Uterus (tissue), 4 donors: Measurements from ENCODE around the gene CLCA2. TPM values are rescaled to one million over a fixed set of nuclear protein-coding genes. Genes with fewer than 3 reads are reported as not detected.

ENCODE experiments used
- DNase-seq, 2 donors: peaks; one replicate each; pipeline ENCODE4 v3.0.0-alpha.2; 2019 to 2020
- H3K27ac ChIP-seq, 2 donors: fragments of 200-600 bp; sonication (generic); 1 replicate in 1 of 2; 2 replicates in 1 of 2; pipeline ENCODE4 v1.5.1; 2016 to 2018
- H3K27me3 ChIP-seq, 2 donors: fragments of 200-600 bp; sonication (generic); one replicate each; pipeline ENCODE4 v1.5.1; 2018 to 2019; ENCODE audit warnings: control low read depth in 1 of 2
- H3K36me3 ChIP-seq, 2 donors: fragments of 200-600 bp; sonication (generic); one replicate each; pipeline ENCODE4 v1.5.1; 2019; ENCODE audit warnings: control low read depth in 1 of 2
- H3K4me1 ChIP-seq, 2 donors: fragments of 200-600 bp; sonication (generic); one replicate each; pipeline ENCODE4 v1.5.1; 2018 to 2019; ENCODE audit warnings: control low read depth in 1 of 2
- H3K4me3 ChIP-seq, 2 donors: fragments of 200-600 bp; sonication (generic); 1 replicate in 1 of 2; 2 replicates in 1 of 2; pipeline ENCODE4 v1.5.1; 2018 to 2019; ENCODE audit warnings: mild to moderate bottlenecking in 1 of 2
- H3K9me3 ChIP-seq, 2 donors: fragments of 200-600 bp; sonication (generic); one replicate each; pipeline ENCODE4 v1.5.1; 2019; ENCODE audit warnings: control low read depth in 1 of 2
- CTCF ChIP-seq, 4 experiments: fragments of 200-600 bp in 2 of 4; fragments of 450-650 bp in 2 of 4; sonication (generic) in 2 of 4; IDR thresholded peaks; one replicate each; pipeline ENCODE4 v1.5.1; 2016 to 2019; ENCODE audit warnings: antibody characterized with exemption in 4 of 4, mild to moderate bottlenecking in 2 of 4, moderate library complexity in 1 of 4
- POLR2A ChIP-seq, 2 donors: fragments of 450-650 bp; IDR thresholded peaks; one replicate each; pipeline ENCODE4 v1.6.1; 2016; ENCODE audit warnings: antibody characterized with exemption in 2 of 2, mild to moderate bottlenecking in 1 of 2, moderate library complexity in 1 of 2
- intact Hi-C: fragments of 100-400 bp; cut with DNase I; formaldehyde crosslinking; loops from one replicate; pipeline ENCODE4 v1.15.1; 2023; ENCODE audit warnings: low total_unique reads
- total RNA-seq, 4 donors: library from RNA; depleted of rRNA in 3 of 4; stranded (reverse); fragments of >200 nt in 3 of 4; gene quantifications; one replicate each; pipeline versions ENCODE4 v1.1.0 to v1.2.4, GENCODE V29; 2014 to 2023
- donor health status: DM: yes; HTN: yes; CAD: no.

Gene CLCA2
- total RNA-seq, 4 donors from 2014 or later: not detected

- no peaks in the 10 kb centered on the region for H3K9me3 ChIP-seq
- no peaks in the 10 kb centered on the region for H3K36me3 ChIP-seq
- intact Hi-C loops: no loop called here
- DNase-seq: no peak
- no peak overlapping the region for H3K4me3 ChIP-seq
- H3K27me3 ChIP-seq: no peaks in the 10 kb centered on the region
- peaks cover 0 to 8% of the 10 kb centered on the region in 2 donors for H3K4me1 ChIP-seq
- no peak for TF ChIP-seq CTCF (IDR thresholded peaks at IDR 0.05)
- no peak for TF ChIP-seq POLR2A (IDR thresholded peaks at IDR 0.05)
- H3K27ac ChIP-seq: peak overlapping the region; percentile 49 to 73
These were observed 53.7 kb downstream of the CLCA2 start for GRCh38 chr1:86477682-86478081.

GRCh38 chr1:86478416-86479156, 54.6 kb downstream of the CLCA2 start:
- TF ChIP-seq POLR2A (IDR thresholded peaks at IDR 0.05) (no peak), CTCF (IDR thresholded peaks at IDR 0.05) (no peak)
- H3K4me3 ChIP-seq: no peak overlapping the region
- intact Hi-C loops: no loop called here
- H3K36me3 ChIP-seq: no peaks in the 10 kb centered on the region
- H3K27me3 ChIP-seq: no peaks in the 10 kb centered on the region
- H3K9me3 ChIP-seq: no peaks in the 10 kb centered on the region
- H3K4me1 ChIP-seq: peaks cover 0 to 8% of the 10 kb centered on the region in 2 donors
- peak overlapping the region; percentile 49 to 73 for H3K27ac ChIP-seq
- no peak for DNase-seq

GRCh38 chr1:86481966-86482365, 58.0 kb downstream of the CLCA2 start:
- Histone ChIP-seq H3K36me3 (no peaks in the 10 kb centered on the region), H3K4me3 (no peak overlapping the region), H3K9me3 (no peaks in the 10 kb centered on the region), H3K27ac (no peak overlapping the region), H3K4me1 (peaks cover 0 to 8% of the 10 kb centered on the region in 2 donors), H3K27me3 (no peaks in the 10 kb centered on the region)
- DNase-seq: no peak
- no peak for TF ChIP-seq CTCF (IDR thresholded peaks at IDR 0.05)
- TF ChIP-seq POLR2A (IDR thresholded peaks at IDR 0.05): no peak
- intact Hi-C loops: no loop called here

GRCh38 chr1:86487131-86487810, 63.3 kb downstream of the CLCA2 start:
- no peaks in the 10 kb centered on the region for H3K36me3 ChIP-seq
- H3K9me3 ChIP-seq: no peaks in the 10 kb centered on the region
- H3K27ac ChIP-seq: peak overlapping the region; percentile 63 to 69
- intact Hi-C loops: no loop called here
- no peaks in the 10 kb centered on the region for H3K4me1 ChIP-seq
- peak; percentile 58 to 77 for DNase-seq
- TF ChIP-seq POLR2A (IDR thresholded peaks at IDR 0.05) (no peak), CTCF (IDR thresholded peaks at IDR 0.05) (no peak)
- H3K4me3 ChIP-seq: no peak overlapping the region
- H3K27me3 ChIP-seq: no peaks in the 10 kb centered on the region

GRCh38 chr1:86487811-86488141, 63.8 kb downstream of the CLCA2 start:
- Histone ChIP-seq H3K4me3 (no peak overlapping the region), H3K27me3 (no peaks in the 10 kb centered on the region), H3K36me3 (no peaks in the 10 kb centered on the region), H3K9me3 (no peaks in the 10 kb centered on the region), H3K4me1 (no peaks in the 10 kb centered on the region), H3K27ac (peak overlapping the region; percentile 63 to 69)
- no peak for TF ChIP-seq CTCF (IDR thresholded peaks at IDR 0.05)
- no peak for TF ChIP-seq POLR2A (IDR thresholded peaks at IDR 0.05)
- intact Hi-C loops: no loop called here
- DNase-seq: no peak
